K562 treated with DMSO at 1 percent for 4 hours (cell line): ENCODE data around the gene DHTKD1. TPM values are rescaled to one million over a fixed set of nuclear protein-coding genes. Genes with fewer than 3 reads are reported as not detected.

Experiments
- total RNA-seq: library from RNA; unstranded; fragments of 300-600 nt; gene quantifications from 2 replicates; pipeline ENCODE4 v1.2.3, GENCODE V29; 2022; ENCODE audit not compliant: insufficient read depth

DHTKD1 gene, protein sequence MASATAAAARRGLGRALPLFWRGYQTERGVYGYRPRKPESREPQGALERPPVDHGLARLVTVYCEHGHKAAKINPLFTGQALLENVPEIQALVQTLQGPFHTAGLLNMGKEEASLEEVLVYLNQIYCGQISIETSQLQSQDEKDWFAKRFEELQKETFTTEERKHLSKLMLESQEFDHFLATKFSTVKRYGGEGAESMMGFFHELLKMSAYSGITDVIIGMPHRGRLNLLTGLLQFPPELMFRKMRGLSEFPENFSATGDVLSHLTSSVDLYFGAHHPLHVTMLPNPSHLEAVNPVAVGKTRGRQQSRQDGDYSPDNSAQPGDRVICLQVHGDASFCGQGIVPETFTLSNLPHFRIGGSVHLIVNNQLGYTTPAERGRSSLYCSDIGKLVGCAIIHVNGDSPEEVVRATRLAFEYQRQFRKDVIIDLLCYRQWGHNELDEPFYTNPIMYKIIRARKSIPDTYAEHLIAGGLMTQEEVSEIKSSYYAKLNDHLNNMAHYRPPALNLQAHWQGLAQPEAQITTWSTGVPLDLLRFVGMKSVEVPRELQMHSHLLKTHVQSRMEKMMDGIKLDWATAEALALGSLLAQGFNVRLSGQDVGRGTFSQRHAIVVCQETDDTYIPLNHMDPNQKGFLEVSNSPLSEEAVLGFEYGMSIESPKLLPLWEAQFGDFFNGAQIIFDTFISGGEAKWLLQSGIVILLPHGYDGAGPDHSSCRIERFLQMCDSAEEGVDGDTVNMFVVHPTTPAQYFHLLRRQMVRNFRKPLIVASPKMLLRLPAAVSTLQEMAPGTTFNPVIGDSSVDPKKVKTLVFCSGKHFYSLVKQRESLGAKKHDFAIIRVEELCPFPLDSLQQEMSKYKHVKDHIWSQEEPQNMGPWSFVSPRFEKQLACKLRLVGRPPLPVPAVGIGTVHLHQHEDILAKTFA
- total RNA-seq = 7.4 and 7.9 TPM in 2 replicates

DNA sequence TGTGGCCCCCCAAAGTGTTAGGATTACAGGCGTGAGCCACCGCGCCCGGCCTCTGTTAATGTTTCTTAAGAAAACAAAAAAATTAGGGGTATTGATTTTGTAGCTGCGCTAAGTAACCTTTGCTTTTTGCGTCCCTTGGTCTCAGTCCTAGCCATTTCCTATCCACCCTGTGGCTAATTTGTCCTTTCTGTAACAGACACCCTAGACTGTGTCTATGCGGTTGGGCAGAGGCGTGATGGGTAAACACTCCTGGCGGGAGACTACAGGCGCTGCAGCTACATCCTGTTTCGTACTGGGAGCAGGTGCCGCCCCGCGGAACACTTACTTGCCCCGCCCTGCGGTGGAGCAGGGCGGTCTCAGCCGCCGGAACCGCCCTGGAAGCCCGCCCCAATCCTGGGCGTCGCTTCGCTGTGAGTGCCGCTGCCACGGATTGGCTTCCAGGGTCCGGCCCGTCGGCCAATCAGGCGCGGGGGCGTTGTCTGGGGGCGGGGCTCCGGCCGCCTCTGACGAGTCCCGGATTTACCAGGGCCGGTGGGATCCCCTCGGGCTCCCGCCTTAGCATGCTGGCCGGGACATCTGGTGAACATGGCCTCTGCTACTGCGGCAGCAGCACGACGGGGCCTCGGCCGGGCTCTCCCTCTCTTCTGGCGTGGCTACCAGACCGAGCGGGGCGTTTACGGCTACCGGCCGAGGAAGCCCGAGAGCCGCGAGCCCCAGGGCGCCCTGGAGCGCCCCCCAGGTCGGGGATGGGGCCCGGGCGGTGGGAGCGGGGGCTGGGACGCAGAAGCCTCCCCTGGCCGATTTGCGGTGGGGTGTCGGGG, at the start of gene DHTKD1:
DHTKD1 (plus strand) TSS at position 506 of the 821 bp plus-strand sequence; CDS start at position 586, 80 bp downstream.

DNA sequence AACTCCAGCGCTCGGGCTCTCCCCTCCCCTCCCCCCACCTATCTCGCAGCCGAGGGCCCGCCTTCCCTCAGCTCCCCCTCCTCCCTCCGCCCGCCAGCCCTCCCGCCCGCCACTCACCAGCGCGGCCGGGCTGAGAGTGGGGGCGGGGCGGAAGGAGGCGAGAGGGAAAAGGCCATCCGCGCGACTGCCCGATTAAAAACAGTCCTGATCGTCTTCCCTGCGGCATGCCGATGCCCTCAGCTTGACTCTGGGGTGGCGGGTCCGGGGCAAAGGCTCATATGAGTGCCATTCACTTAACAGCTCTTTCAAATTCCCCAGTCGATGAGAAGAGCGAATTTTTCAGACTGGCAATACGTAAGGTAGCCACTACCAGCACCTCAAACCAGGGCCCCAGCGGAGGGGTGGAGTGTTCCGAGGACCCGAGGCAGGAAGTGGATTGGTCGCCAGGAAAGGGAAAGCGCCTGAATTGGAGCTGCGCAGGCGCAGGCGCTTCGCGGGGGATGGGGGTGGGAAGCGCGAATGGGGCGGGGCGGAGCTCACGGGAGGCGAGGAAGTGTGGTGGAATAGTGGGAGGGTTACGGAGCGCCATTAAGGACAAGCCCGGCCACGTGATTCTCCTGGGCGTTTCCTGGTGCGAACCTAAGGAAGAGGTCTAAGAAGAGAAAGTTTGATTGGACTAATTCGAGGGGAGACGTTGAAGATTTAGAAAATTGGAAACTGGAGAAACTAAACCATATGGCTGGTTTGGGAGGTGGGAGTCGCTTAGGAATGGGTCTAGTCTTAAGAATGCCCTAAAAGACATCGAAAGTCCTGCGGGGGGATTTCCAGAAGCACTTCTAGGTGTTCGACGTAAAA, 25.7 kb upstream of the DHTKD1 start, which contains the start of gene UPF2:
UPF2 (minus strand) TSS at position 13 of the 855 bp plus-strand sequence. CDS start 7,386 bp downstream, outside the sequence.

DNA sequence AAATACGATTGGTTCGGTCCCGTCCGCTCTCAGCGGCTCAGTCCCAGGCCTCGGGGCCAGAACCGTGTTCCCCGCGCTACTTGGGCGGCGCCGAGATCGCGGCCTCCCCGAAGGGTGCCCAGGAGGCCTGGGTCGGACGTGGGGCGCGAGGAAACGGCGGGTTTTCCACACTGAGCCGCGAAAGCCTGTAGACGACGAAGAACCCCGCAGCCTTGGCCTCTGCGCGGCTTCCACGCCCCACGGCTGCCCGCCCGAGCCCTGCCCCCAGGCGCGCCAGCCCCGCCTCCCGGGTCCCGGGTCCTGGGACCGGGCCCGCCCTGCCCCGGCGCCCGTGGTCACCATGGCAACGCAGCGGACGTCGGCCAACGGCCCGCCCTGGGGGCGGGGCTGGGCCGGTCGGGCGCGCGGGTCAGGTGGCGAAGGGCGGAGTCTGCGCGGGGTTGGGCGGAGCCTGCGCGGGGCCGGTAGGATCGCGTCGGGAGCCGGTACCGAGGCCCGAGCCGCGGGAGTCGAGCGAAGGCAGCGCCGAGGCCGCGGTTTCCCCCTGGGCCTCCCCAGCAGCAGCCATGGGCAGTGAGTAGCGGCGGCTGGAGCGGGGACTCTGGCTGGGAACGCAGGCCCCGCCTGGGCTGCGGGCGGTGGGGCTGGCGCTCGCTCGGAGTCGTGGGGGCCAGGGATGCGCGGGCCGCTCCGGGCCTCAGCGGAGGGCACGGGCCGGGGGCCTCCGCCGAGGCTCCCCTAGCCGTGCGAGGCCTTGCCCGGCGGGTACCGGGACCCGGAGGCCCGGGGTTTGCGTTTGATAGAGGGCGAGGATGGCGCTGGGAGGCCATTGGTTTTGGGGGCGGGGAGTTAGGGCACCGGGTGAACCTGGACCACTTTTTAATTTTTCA, 60.7 kb downstream of the DHTKD1 start, which contains the start of gene SEC61A2:
SEC61A2 (plus strand) TSS at position 456 of the 890 bp plus-strand sequence; CDS start at position 567, 111 bp downstream.

Other genes with a start within 250 kb of the DHTKD1 start
- 1.7 and 5.0 TPM in 2 replicates for gene PROSER2, start 245.6 kb upstream of the DHTKD1 start, total RNA-seq
- gene UPF2, start 26.1 kb upstream of the DHTKD1 start, total RNA-seq = 15.7 and 20.7 TPM in 2 replicates
- gene SEC61A2, start 60.7 kb downstream of the DHTKD1 start, total RNA-seq = 3.5 and 15.0 TPM in 2 replicates
- 55.9 and 67.8 TPM in 2 replicates for gene NUDT5, start 126.9 kb downstream of the DHTKD1 start, total RNA-seq
- 73.9 and 75.5 TPM in 2 replicates for gene CDC123, start 127.2 kb downstream of the DHTKD1 start, total RNA-seq